Thymus (tissue), 11 donors: ENCODE data around the gene CSNK1A1. TPM values are rescaled to one million over a fixed set of nuclear protein-coding genes. Genes with fewer than 3 reads are reported as not detected.
A peak's percentile ranks its signal among the peaks of the same experiment; 100 is the strongest.

ENCODE experiments used
- DNase-seq, 9 donors: peaks; one replicate each; pipeline ENCODE4 v3.0.0-alpha.2; 2013; ENCODE audit warnings: low spot score in 9 of 9, low read depth in 6 of 9, missing footprints in 1 of 9
- H3K27ac ChIP-seq, 2 donors: one replicate each; pipeline ENCODE4 v1.5.1; 2013; ENCODE audit warnings: control low read depth in 1 of 2, low read depth in 1 of 2, low read length in 1 of 2, mild to moderate bottlenecking in 1 of 2, moderate library complexity in 1 of 2
- H3K27me3 ChIP-seq, 2 donors: one replicate each; pipeline ENCODE4 v1.5.1; 2013; ENCODE audit warnings: low read length in 1 of 2; ENCODE audit not compliant: control insufficient read depth in 2 of 2, insufficient read depth in 1 of 2
- H3K36me3 ChIP-seq, 2 donors: one replicate each; pipeline ENCODE4 v1.5.1; 2013; ENCODE audit warnings: low read length in 1 of 2, mild to moderate bottlenecking in 1 of 2, moderate library complexity in 1 of 2; ENCODE audit not compliant: control insufficient read depth in 2 of 2, insufficient read depth in 2 of 2
- H3K4me1 ChIP-seq, 2 donors: one replicate each; pipeline ENCODE4 v1.5.1; 2013; ENCODE audit warnings: low read length in 2 of 2; ENCODE audit not compliant: control insufficient read depth in 2 of 2, insufficient read depth in 2 of 2
- H3K4me3 ChIP-seq, 2 donors: one replicate each; pipeline ENCODE4 v1.5.1; 2013; ENCODE audit warnings: low read length in 2 of 2, control low read depth in 1 of 2, mild to moderate bottlenecking in 1 of 2
- H3K9me3 ChIP-seq, 2 donors: one replicate each; pipeline ENCODE4 v1.5.1; 2013; ENCODE audit warnings: low read length in 1 of 2, mild to moderate bottlenecking in 1 of 2; ENCODE audit not compliant: control insufficient read depth in 2 of 2, insufficient read depth in 1 of 2
- WGBS: extraction: QIAGEN DNeasy Blood & Tissue Kit; methylation state at CpG from one replicate; pipeline ENCODE4 v1.1.7; 2013; 5-methylcytosine and 5-hydroxymethylcytosine counted together
- polyA plus RNA-seq: library from polyadenylated mRNA; stranded (reverse); fragments of 200-250 nt; gene quantifications from one replicate; pipeline ENCODE4 v1.2.3, GENCODE V29; 2013
- total RNA-seq: library from RNA; stranded (reverse); fragments of 120-200 nt; gene quantifications from one replicate; pipeline ENCODE4 v1.2.4, GENCODE V29; 2013
- donor health status: healthy.

The CSNK1A1 gene
- total and polyA plus RNA-seq, 2 donors, result 91.6 to 171 TPM

DNA sequence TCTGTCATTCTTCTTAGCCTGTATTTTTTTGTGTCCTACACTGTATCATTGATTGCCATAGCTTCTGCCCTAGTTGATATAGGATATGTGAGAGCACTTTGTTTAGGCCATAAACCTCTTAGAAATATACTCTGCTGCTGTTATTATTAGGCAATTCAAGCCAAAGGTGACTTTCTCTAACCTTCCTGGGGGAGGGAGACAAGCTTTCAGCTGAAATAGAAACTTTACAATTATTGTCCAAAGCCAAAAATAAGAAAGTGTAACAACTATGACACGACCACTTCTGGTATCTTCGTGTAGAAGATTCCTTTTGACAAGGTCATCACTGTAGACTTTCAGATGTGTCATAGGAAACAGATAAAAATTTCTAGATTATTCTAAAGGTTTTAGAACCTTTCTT is 12.2 kb upstream of the CSNK1A1 start:
- 95% methylated on average over 2 of the region's 2 CpGs for WGBS
- peaks cover 0 to 10% of the 10 kb centered on the region in 2 donors for H3K4me1 ChIP-seq

DNA sequence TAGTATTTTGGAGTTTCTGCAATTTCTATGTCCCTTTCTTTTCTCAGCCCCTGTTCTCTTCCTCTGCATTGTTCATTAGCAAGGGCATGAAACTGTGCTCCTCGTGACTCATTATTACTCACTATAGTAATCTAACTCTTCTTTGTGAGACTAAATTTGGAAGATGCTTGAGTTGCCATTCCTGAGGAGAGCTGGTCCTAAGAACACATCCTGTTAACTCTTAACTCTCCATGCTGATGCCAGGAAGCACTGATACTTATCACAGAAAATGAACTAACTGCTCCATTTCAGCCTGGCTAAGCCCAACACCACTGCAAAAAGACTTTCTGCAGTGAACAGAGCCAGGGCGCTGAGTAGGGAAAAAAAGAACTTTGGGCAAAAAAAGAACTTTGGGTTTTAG is 10.6 kb upstream of the CSNK1A1 start:
- Histone ChIP-seq H3K4me3 (no peak overlapping the region), H3K27ac (peak overlapping the region in 1 of 2 donors; percentile 73), H3K9me3 (no peaks in the 10 kb centered on the region), H3K36me3 (no peaks in the 10 kb centered on the region), H3K4me1 (peaks cover 0 to 10% of the 10 kb centered on the region in 2 donors), H3K27me3 (no peaks in the 10 kb centered on the region)
- 70% methylated on average over 2 of the region's 2 CpGs for WGBS
- peak in 1 of 9 donors; percentile 31 for DNase-seq

More for the DNA sequence above, 12.2 kb upstream of the CSNK1A1 start:
- no peak overlapping the region for H3K4me3 ChIP-seq
- H3K27me3 ChIP-seq, result no peaks in the 10 kb centered on the region
- DNase-seq, result no peak
- H3K9me3 ChIP-seq, result no peaks in the 10 kb centered on the region
- no peak overlapping the region for H3K27ac ChIP-seq
- no peaks in the 10 kb centered on the region for H3K36me3 ChIP-seq

DNA sequence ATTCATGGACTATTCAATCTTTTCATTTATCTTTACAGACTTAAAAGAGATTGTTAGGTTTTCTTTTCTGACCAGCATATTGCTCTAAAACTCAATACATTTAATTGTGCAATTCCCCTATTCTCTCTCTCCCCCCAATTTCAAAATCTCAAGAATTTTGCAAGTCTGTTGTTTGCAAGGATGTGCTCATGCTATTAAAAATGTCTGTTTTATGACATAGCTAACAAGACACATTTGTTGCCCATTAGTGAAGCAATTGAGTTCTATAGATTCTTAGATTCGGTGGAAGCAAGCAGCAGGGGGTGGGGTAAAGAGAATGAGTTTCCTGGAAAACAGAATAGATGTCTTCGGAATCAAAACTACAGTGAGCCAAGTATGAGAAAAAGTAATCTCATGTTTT is 8.5 kb upstream of the CSNK1A1 start:
- no peak overlapping the region for H3K27ac ChIP-seq
- H3K9me3 ChIP-seq, result no peaks in the 10 kb centered on the region
- no peaks in the 10 kb centered on the region for H3K27me3 ChIP-seq
- peaks cover 0 to 10% of the 10 kb centered on the region in 2 donors for H3K4me1 ChIP-seq
- DNase-seq, result no peak
- H3K36me3 ChIP-seq, result no peaks in the 10 kb centered on the region
- 97% methylated on average over 2 of the region's 2 CpGs for WGBS
- H3K4me3 ChIP-seq, result no peak overlapping the region

DNA sequence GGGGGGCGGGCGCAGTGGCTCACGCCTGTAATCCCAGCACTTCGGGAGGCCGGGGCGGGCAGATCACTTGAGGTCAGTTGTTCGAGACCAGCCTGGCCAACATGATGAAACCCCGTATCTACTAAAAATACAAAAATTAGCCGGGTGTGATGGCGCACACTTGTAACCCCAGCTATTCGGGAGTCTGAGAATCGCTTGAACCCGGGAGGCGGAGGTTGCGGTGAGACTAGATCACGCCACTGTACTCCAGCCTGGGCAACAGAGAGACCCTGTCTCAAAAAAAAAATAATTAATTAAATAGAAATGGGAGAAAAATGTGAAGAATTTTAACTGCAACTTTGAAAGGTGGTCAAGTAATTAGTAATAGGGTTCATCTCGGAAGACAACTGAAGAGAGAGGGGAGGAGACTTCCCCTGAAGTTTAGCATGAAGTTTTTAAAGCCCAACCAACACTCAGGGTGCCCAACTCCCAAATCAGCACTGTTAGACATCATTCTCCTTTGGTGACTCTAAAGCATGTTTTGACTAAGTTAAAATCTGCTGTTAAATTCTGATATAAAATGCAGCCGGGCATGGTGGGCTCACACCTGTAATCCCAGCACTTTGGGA is 1.4 kb upstream of the CSNK1A1 start:
- no peak for DNase-seq
- Histone ChIP-seq H3K9me3 (no peaks in the 10 kb centered on the region), H3K4me1 (peaks cover 7 to 15% of the 10 kb centered on the region in 2 donors), H3K36me3 (peaks cover 9 to 17% of the 10 kb centered on the region in 2 donors), H3K27ac (no peak overlapping the region), H3K4me3 (no peak overlapping the region), H3K27me3 (no peaks in the 10 kb centered on the region)
- 97% methylated on average over 18 of the region's 18 CpGs for WGBS

DNA sequence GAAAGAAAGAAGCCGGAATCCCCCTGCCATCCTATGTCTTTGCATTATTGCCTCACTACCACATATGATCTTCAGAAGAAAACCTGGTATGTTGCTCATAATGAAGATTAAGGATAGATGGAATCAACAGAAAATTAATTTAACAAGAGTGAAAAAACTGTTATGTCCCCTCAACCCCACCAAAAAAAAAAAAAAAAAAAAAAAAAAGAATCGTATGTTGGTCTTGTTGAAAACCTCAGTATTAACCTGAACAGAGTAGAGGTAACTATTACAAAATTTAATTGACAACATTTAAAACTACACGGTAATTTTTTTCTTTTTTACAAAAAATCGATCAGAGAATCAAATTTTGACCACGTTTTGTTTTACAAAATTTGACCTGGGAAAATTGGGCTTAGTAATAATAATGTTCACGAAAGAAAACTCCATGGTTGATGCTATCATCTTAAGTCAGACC is 827 bp upstream of the CSNK1A1 start:
- Histone ChIP-seq H3K27me3 (no peaks in the 10 kb centered on the region), H3K4me3 (peak overlapping the region; percentile 90 to 99), H3K27ac (peak overlapping the region; percentile 96 to 97), H3K36me3 (peaks cover 9 to 21% of the 10 kb centered on the region in 2 donors), H3K9me3 (no peaks in the 10 kb centered on the region), H3K4me1 (peaks cover 7 to 16% of the 10 kb centered on the region in 2 donors)
- DNase-seq, result no peak
- WGBS, result 37% methylated on average over 6 of the region's 6 CpGs

DNA sequence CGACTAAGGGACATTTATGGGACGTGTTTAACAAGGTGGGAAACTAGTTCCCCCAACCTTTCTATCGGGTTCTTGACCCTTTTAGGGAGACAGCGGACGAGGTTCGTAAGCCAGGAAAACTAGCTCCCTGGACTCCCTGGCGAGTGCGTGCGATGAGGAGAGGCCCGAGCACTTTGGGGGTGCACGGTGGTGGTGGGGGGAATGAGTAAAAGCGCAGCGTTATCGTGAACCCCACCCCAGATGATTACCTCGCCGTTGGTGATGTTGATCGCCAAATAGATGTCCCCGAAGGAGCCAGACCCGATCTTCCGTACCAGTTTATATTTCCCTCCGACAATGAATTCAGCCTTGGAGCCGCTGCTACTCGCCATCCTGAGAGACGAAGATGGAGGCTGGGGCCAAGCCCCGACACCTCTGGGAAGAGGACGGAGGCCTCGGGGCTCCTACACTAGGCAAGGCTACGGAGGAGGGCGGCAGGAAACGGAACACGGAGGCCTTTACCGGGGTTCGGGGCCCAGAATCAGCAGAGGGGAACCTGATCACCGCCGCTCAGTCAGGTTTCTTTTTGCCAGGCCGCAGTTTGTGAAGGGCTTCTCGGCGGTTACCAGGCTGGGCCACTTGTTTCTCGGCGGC is 529 bp downstream of the CSNK1A1 start:
- under 1% methylated on average over 40 of the region's 40 CpGs for WGBS
- no peaks in the 10 kb centered on the region for H3K9me3 ChIP-seq
- DNase-seq, result peak in 4 of 9 donors; percentile 15 to 48 (median 30)
- H3K4me3 ChIP-seq, result peak overlapping the region; percentile 90 to 99
- peak overlapping the region; percentile 96 to 98 for H3K27ac ChIP-seq
- peaks cover 7 to 18% of the 10 kb centered on the region in 2 donors for H3K4me1 ChIP-seq
- no peaks in the 10 kb centered on the region for H3K27me3 ChIP-seq
- peaks cover 12 to 34% of the 10 kb centered on the region in 2 donors for H3K36me3 ChIP-seq

DNA sequence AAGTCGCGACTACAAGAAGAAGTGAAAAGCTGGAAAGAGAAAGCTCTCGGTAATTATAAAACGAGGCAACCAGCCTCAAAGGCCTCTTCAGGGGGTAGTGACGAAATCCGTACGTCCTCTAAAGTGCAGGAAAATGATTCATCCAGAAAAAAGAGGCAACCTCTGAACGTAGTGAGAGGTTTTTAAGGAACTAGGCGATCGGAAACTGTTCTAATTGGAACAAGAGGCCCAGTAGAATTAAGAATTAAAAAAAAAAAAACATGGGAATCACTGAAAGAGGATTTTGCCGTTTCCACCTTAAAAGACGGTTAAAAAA is 1.0 kb downstream of the CSNK1A1 start:
- Histone ChIP-seq H3K9me3 (no peaks in the 10 kb centered on the region), H3K4me1 (peaks cover 10 to 21% of the 10 kb centered on the region in 2 donors), H3K27ac (peak overlapping the region; percentile 96 to 98), H3K36me3 (peaks cover 17 to 39% of the 10 kb centered on the region in 2 donors), H3K4me3 (peak overlapping the region; percentile 90 to 99), H3K27me3 (no peaks in the 10 kb centered on the region)
- under 1% methylated on average over 12 of the region's 12 CpGs for WGBS
- DNase-seq, result peak in 1 of 9 donors; percentile 51

DNA sequence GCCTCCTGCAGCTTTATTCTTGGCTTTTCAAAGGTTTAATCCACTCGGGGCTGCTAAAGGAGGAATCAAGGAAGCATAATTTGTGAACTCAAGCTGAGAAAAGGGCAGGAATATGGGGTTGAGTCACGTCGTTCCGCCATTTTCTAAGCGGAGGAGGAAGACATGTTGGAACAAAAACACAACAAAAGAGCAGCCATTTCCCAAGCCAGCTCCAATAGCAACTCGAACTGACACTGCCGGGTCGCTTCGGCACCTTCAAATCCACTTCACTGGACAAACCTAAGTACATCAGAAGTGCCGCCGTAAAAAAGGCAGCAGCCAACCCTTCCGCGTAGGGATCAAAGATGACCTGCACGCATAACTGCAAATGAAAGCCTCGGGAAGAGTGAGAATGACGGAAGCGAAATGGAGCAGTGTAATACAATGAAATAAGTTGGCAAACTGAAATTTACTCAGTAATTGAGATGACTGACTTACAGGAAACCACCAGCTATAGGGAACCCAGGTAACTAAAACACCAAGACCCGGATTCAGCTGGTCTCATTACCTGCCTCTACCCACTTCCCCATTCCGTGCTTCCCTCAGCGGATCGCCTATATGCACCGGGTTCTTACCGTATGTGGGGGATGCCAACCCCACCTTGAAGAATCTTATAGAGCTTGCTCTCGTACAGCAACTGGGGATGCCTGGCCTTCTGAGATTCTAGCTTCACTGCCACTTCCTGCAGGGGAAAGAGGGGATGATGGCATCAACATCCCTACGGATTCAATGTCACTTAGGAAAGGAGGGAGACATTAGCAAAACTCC is 1.6 kb downstream of the CSNK1A1 start:
- 2% methylated on average over 25 of the region's 25 CpGs for WGBS
- H3K9me3 ChIP-seq, result no peaks in the 10 kb centered on the region
- peaks cover 10 to 22% of the 10 kb centered on the region in 2 donors for H3K4me1 ChIP-seq
- no peaks in the 10 kb centered on the region for H3K27me3 ChIP-seq
- DNase-seq, result peak; percentile 29 to 78 (median 48)
- H3K4me3 ChIP-seq, result peak overlapping the region; percentile 90 to 99
- H3K27ac ChIP-seq, result peak overlapping the region; percentile 94 to 96
- peaks cover 23 to 42% of the 10 kb centered on the region in 2 donors for H3K36me3 ChIP-seq

DNA sequence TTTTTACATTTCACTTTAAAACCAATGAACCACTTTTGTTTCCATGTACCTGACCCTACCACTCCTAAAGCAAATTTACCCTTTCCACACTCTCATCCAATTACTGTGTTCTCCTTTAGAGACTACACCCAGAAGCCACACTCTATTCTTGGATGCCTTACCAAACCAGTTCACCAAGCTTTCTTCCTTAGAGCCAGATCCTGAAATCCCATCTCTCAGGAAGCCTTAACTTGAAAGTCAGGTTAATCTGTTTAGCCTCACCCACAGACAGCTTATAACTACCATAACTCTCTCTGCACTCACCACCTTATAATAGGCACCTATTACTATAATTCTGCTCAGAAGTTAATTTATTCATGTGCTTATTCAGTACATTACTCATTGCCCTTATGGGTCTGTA is 4.3 kb downstream of the CSNK1A1 start:
- Histone ChIP-seq H3K4me3 (no peak overlapping the region), H3K27ac (no peak overlapping the region), H3K4me1 (peaks cover 10 to 20% of the 10 kb centered on the region in 2 donors), H3K36me3 (peaks cover 25 to 59% of the 10 kb centered on the region in 2 donors), H3K9me3 (no peaks in the 10 kb centered on the region), H3K27me3 (no peaks in the 10 kb centered on the region)
- no peak for DNase-seq
